H1 (cell line): ENCODE measurements around the gene ARNT2. TPM values are rescaled to one million over a fixed set of nuclear protein-coding genes. Genes with fewer than 3 reads are reported as not detected.
"Not testable (repeated sequence)": the region's sequence is repeated elsewhere in the genome, so short reads cannot be mapped to it uniquely, and the experiment has no call there.

Experiments
- CTCF ChIA-PET: fragments of 300-600 bp; sonication (Branson Sonifier 250); formaldehyde crosslinking; loops from one replicate; lab custom pipeline; 2021; ENCODE audit not compliant: partially characterized antibody; lab: Charles Lee
- POLR2A ChIA-PET: fragments of 300-600 bp; sonication (Branson Sonifier 250); formaldehyde crosslinking; loops from one replicate; lab custom pipeline; 2021; ENCODE audit warnings: inconsistent platforms; ENCODE audit not compliant: partially characterized antibody; lab: Charles Lee
- DNase-seq, 2 experiments: peaks; one replicate each; pipeline versions ENCODE4 v3.0.0 to v3.0.0-alpha.2; 2010 to 2022; ENCODE audit warnings: low spot score in 2 of 2, low read depth in 1 of 2, mixed read lengths in 1 of 2
- FAIRE-seq: peaks from 2 replicates; lab custom pipeline; 2011; peaks lifted over from hg19 to GRCh38; lab: Jason Lieb, UNC
- H2AFZ ChIP-seq: 2 replicates; pipeline ENCODE4 v1.8.1; 2012; ENCODE audit warnings: low read length, inconsistent platforms
- H2AK5ac ChIP-seq: 2 replicates; pipeline ENCODE4 v1.6.1; 2013; ENCODE audit warnings: low read depth, low read length
- H2BK120ac ChIP-seq: replicated peaks from 2 replicates; pipeline ENCODE3; 2013; ENCODE audit warnings: low read depth, low read length, inconsistent platforms
- H2BK12ac ChIP-seq: 2 replicates; pipeline ENCODE4 v1.6.1; 2013; ENCODE audit warnings: low read depth, low read length
- H2BK15ac ChIP-seq: 2 replicates; pipeline ENCODE4 v1.6.1; 2013; ENCODE audit warnings: low read length
- H2BK20ac ChIP-seq: 2 replicates; pipeline ENCODE4 v1.6.1; 2013; ENCODE audit warnings: low read length
- H2BK5ac ChIP-seq: 2 replicates; pipeline ENCODE4 v1.6.1; 2013; ENCODE audit warnings: low read depth, low read length
- H3K14ac ChIP-seq: 2 replicates; pipeline ENCODE4 v1.6.1; 2013; ENCODE audit warnings: inconsistent platforms; ENCODE audit not compliant: insufficient read length
- H3K18ac ChIP-seq: 2 replicates; pipeline ENCODE4 v1.6.1; 2013; ENCODE audit warnings: low read length; ENCODE audit errors: extremely low read depth
- H3K23ac ChIP-seq: 2 replicates; pipeline ENCODE4 v1.6.1; 2013; ENCODE audit warnings: inconsistent platforms; ENCODE audit not compliant: insufficient read length
- H3K23me2 ChIP-seq: 2 replicates; pipeline ENCODE4 v1.6.1; 2013; ENCODE audit warnings: low read depth, low read length
- H3K27ac ChIP-seq: 2 replicates; pipeline ENCODE4 v1.6.1; 2011; ENCODE audit warnings: low read depth, low read length, inconsistent platforms
- H3K27me3 ChIP-seq, 4 experiments: replicated peaks in 1 of 4; 1 replicate in 1 of 4; 2 replicates in 3 of 4; pipeline versions ENCODE4 v1.6.1 to v1.8.1; 2011 to 2013; ENCODE audit warnings: low read length in 3 of 4, mild to moderate bottlenecking in 3 of 4, inconsistent platforms in 2 of 4, mixed read lengths in 2 of 4, moderate library complexity in 1 of 4; ENCODE audit not compliant: control insufficient read depth in 3 of 4, insufficient read depth in 3 of 4; ENCODE audit errors: extremely low read depth in 1 of 4
- H3K36me3 ChIP-seq, 4 experiments: 2 replicates each; pipeline versions ENCODE4 v1.6.1 to v1.8.1; 2011 to 2013; ENCODE audit warnings: mild to moderate bottlenecking in 4 of 4, low read length in 3 of 4, moderate library complexity in 2 of 4, control low read depth in 1 of 4, inconsistent platforms in 1 of 4; ENCODE audit not compliant: insufficient read depth in 4 of 4, control insufficient read depth in 2 of 4
- H3K4ac ChIP-seq: replicated peaks from 2 replicates; pipeline ENCODE3; 2013; ENCODE audit warnings: low read length, low read depth, mixed read lengths, inconsistent platforms; ENCODE audit not compliant: insufficient read length
- H3K4me1 ChIP-seq, 4 experiments: replicated peaks in 1 of 4; 1 replicate in 1 of 4; 2 replicates in 3 of 4; pipeline versions ENCODE4 v1.6.1 to v1.8.1; 2011 to 2013; ENCODE audit warnings: low read length in 3 of 4, inconsistent platforms in 2 of 4, mixed read lengths in 1 of 4; ENCODE audit not compliant: insufficient read depth in 4 of 4, control insufficient read depth in 3 of 4
- H3K4me2 ChIP-seq, 2 experiments: 2 replicates each; pipeline versions ENCODE4 v1.6.1 to v1.8.1; 2011 to 2013; ENCODE audit warnings: low read depth in 2 of 2, low read length in 2 of 2, control low read depth in 1 of 2, inconsistent platforms in 1 of 2, mild to moderate bottlenecking in 1 of 2; ENCODE audit not compliant: insufficient read depth in 1 of 2
- H3K4me3 ChIP-seq, 4 experiments: fragments of 200-600, 300-600 bp in 1 of 4; sonication (generic), shearing (Covaris generic), sonication (Bioruptor Twin) in 1 of 4; 2 replicates each; pipeline versions ENCODE4 v1.5.1 to v1.8.1; 2011 to 2016; ENCODE audit warnings: low read length in 4 of 4, low read depth in 3 of 4, control low read depth in 2 of 4, inconsistent platforms in 2 of 4, mild to moderate bottlenecking in 2 of 4, mixed read lengths in 1 of 4, moderate library complexity in 1 of 4; ENCODE audit not compliant: insufficient read depth in 2 of 4; ENCODE audit errors: extremely low read depth in 1 of 4
- H3K56ac ChIP-seq: replicated peaks from 2 replicates; pipeline ENCODE3; 2013; ENCODE audit warnings: low read depth, mild to moderate bottlenecking, mixed read lengths, low read length, inconsistent platforms; ENCODE audit not compliant: insufficient read length
- H3K79me1 ChIP-seq: 2 replicates; pipeline ENCODE4 v1.6.1; 2013; ENCODE audit warnings: low read depth, low read length, control low read depth
- H3K79me2 ChIP-seq, 2 experiments: 2 replicates each; pipeline versions ENCODE4 v1.6.1 to v1.8.1; 2012 to 2013; ENCODE audit warnings: low read length in 2 of 2, mild to moderate bottlenecking in 2 of 2, inconsistent platforms in 1 of 2; ENCODE audit not compliant: insufficient read depth in 2 of 2, control insufficient read depth in 1 of 2
- H3K9ac ChIP-seq, 4 experiments: replicated peaks in 1 of 4; 1 replicate in 1 of 4; 2 replicates in 3 of 4; pipeline versions ENCODE4 v1.6.1 to v1.8.1; 2011 to 2013; ENCODE audit warnings: low read depth in 3 of 4, low read length in 3 of 4, control low read depth in 2 of 4, mild to moderate bottlenecking in 2 of 4, moderate library complexity in 2 of 4, inconsistent platforms in 1 of 4; ENCODE audit errors: extremely low read depth in 1 of 4
- H3K9me3 ChIP-seq, 2 experiments: 2 replicates each; pipeline versions ENCODE4 v1.6.1 to v1.8.1; 2012 to 2013; ENCODE audit warnings: mild to moderate bottlenecking in 2 of 2, moderate library complexity in 2 of 2, control low read depth in 1 of 2, inconsistent platforms in 1 of 2, low read depth in 1 of 2, low read length in 1 of 2, mixed read lengths in 1 of 2; ENCODE audit not compliant: insufficient read depth in 2 of 2
- H4K20me1 ChIP-seq, 2 experiments: replicated peaks in 1 of 2; 2 replicates each; pipeline versions ENCODE3 to v1.8.1; 2011 to 2013; ENCODE audit warnings: inconsistent platforms in 2 of 2, low read length in 2 of 2, mild to moderate bottlenecking in 1 of 2; ENCODE audit not compliant: insufficient read depth in 2 of 2, control insufficient read depth in 1 of 2
- H4K5ac ChIP-seq: 2 replicates; pipeline ENCODE4 v1.6.1; 2013; ENCODE audit warnings: low read length, low read depth, mixed read lengths, inconsistent platforms; ENCODE audit not compliant: insufficient read length
- H4K8ac ChIP-seq: 2 replicates; pipeline ENCODE4 v1.8.0; 2013; ENCODE audit warnings: mild to moderate bottlenecking, moderate library complexity, low read length, inconsistent platforms; ENCODE audit not compliant: insufficient read depth; ENCODE audit errors: extremely low read depth
- H4K91ac ChIP-seq: replicated peaks from 2 replicates; pipeline ENCODE3; 2013; ENCODE audit warnings: low read length, mixed read lengths, inconsistent platforms; ENCODE audit not compliant: insufficient read length
- KDM5A ChIP-seq: fragments of 200-600 bp; IDR thresholded peaks from 2 replicates; pipeline ENCODE4 v1.7.1; 2012; ENCODE audit warnings: mild to moderate bottlenecking, low read length, inconsistent platforms, mixed read lengths
- WGBS, 2 experiments: shearing (Covaris generic) in 1 of 2; methylation state at CpG; one replicate each; pipeline versions ENCODE4 v1.1.6 to v1.1.7; 2013 to 2015; ENCODE audit warnings: low lambda C conversion rate in 2 of 2, mixed read lengths in 2 of 2, inconsistent platforms in 1 of 2, low coverage in 1 of 2, missing lambda C conversion rate in 1 of 2; ENCODE audit not compliant: insufficient replicate concordance in 2 of 2, insufficient coverage in 1 of 2, insufficient read length in 1 of 2; ENCODE audit errors: extremely low coverage in 1 of 2, missing lambda C conversion rate in 1 of 2; 5-methylcytosine and 5-hydroxymethylcytosine counted together
- polyA plus RNA-seq, 7 experiments: library from polyadenylated mRNA; depleted of rRNA in 3 of 7; stranded (reverse) in 5 of 7; unstranded in 2 of 7; fragments of >200 nt in 5 of 7; fragments of 200-250 nt in 2 of 7; gene quantifications; 1 replicate in 5 of 7; 2 replicates in 1 of 7; 4 replicates in 1 of 7; pipeline versions ENCODE4 v1.2.1 to v1.2.3, GENCODE V29; 2011 to 2013; ENCODE audit warnings: missing spikeins in 2 of 7, mixed read lengths in 2 of 7
- total RNA-seq: library from RNA; stranded (reverse); fragmentation: NEBNext Ultra II Directional; extraction: Animal tissue kit (Norgen Biotek cat#: 25700); gene quantifications from 2 replicates; pipeline ENCODE4 v1.2.1, GENCODE V29; 2021

The ARNT2 gene
- total and polyA plus RNA-seq, 2 of the 8 experiments (the other 6 are each of a cell fraction or from before 2014, with no cell fraction given), result 9.5 to 14.6 TPM

DNA sequence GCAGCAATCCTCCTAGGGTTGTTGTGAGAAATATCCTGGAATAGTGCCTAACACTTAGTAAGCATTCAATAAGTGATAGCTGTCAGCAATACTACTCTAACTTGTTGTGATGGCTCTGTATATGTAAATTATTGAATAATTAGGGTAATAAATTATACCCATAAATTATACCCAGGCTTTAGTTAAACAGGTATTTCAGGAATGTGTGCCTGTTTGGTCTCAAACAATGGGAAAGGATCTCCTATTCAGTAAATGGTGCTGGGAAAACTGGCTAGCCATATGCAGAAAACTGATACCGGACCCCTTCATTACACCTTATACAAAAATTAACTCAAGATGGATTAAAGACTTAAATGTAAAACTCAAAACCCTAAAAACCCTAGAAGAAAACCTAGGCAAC is 14.8 kb upstream of the ARNT2 start (continued):
- no peak for TF ChIP-seq KDM5A

DNA sequence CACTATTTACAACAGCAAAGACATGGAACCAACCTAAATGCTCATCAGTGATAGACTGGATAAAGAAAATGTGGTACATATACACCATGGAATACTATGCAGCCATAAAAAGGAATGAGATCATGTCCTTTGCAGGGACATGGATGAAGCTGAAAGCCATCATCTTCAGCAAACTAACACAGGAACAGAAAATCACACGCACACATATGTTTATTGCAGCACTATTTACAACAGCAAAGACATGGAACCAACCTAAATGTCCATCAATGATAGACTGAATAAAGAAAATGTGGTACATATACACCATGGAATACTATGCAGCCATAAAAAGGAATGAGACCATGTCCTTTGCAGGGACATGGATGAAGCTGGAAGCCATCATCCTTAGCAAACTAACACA is 13.2 kb upstream of the ARNT2 start:
- WGBS, 2 experiments, result 83% methylated on average over 1 of the region's 1 CpG; no CpG with 5 or more reads in 1 of the 2 experiments
- H2BK12ac ChIP-seq, H4K8ac ChIP-seq, FAIRE-seq, H4K5ac ChIP-seq, H4K91ac ChIP-seq, H3K9me3 ChIP-seq, POLR2A ChIA-PET, H2BK120ac ChIP-seq, DNase-seq, H3K36me3 ChIP-seq, H4K20me1 ChIP-seq, H3K27me3 ChIP-seq, H2BK15ac ChIP-seq, H2BK20ac ChIP-seq, H3K27ac ChIP-seq, H3K4me1 ChIP-seq, H3K23me2 ChIP-seq, H2BK5ac ChIP-seq, H2AK5ac ChIP-seq, H3K56ac ChIP-seq, H3K79me2 ChIP-seq, H3K4me2 ChIP-seq, H3K9ac ChIP-seq, H3K23ac ChIP-seq, H3K18ac ChIP-seq, H3K4me3 ChIP-seq, H3K14ac ChIP-seq, H2AFZ ChIP-seq, H3K79me1 ChIP-seq, H3K4ac ChIP-seq: not testable (repeated sequence)
- CTCF ChIA-PET, result interaction anchor here (0.6 to 1.4 kb wide), 2 partner anchors 32 to 150 kb away, joined by 3 read pairs; no protein-coding TSS in a partner anchor
